Left renal pelvis (tissue), 4 donors: ENCODE measurements around the gene NXN. TPM values are rescaled to one million over a fixed set of nuclear protein-coding genes. Genes with fewer than 3 reads are reported as not detected.
A peak's percentile ranks its signal among the peaks of the same experiment; 100 is the strongest.
"Not testable (repeated sequence)": the region's sequence is repeated elsewhere in the genome, so short reads cannot be mapped to it uniquely, and the experiment has no call there.

Experiments used
- DNase-seq, 4 donors: peaks; one replicate each; pipeline ENCODE4 v3.0.0-alpha.2; 2013; ENCODE audit warnings: low read depth in 4 of 4, low spot score in 3 of 4
- polyA plus RNA-seq, 4 donors: library from polyadenylated mRNA; unstranded; fragments of 120-200 nt; gene quantifications; one replicate each; pipeline ENCODE4 v1.2.1, GENCODE V29; 2013; ENCODE audit not compliant: insufficient read length in 4 of 4

Gene NXN
- polyA plus RNA-seq, 4 donors: 18.1 to 38.8 (median 35.3) TPM

DNA sequence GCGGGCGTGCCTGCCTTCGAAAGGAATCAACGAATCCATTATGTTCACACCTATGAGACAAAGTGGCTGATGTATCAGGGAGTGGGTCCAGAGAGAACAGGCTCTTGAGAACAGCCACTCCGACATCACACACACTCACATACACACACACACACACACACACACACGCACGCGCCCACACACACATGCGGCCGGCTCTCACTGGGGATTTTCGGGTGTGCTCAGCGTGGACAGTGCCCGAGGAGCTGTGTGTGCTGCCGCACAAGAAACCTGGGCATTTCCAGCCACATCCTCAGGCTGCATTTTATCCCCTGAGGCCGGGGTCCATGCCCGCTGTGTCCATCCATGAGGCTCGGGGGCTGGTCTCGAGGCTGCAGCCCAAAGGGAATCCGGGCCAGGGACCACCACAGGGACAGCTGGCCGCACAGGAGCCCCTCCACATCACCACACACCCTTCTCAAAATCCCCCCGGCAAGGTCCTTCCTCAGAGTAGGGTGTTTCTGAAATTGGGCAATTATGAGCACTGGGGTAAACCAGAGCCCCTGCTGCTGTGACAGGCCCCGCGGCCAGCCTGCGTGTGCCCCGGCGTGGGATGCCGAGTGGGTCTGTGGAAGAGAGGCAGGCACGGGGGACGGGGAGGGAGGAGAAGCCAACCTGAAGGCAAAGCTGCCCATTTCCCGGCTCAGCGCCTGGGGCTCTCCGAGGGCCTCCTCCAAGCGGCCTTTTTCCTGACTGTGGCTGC is 172.6 kb downstream of the NXN start:
- no peak for DNase-seq

DNA sequence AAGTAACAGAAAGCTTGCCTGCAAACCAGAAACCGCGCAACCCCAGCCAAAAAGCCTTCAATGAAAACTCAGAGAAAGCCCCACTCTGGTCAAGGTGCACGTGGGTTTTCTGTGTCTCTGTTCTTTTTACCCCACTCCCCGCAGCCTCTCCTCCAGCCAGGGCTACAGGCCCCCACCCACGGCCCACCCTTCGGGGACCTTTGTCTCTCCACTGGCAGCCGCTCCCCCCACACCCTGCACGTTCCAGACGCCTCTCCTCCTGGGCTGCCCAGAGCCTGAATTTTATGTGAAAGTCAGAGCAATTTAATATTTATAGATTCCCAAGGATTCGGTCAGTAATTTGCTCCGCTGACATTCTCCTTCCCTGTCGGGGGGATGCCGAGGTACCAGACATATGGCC is 173.2 kb downstream of the NXN start:
- no peak for DNase-seq

DNA sequence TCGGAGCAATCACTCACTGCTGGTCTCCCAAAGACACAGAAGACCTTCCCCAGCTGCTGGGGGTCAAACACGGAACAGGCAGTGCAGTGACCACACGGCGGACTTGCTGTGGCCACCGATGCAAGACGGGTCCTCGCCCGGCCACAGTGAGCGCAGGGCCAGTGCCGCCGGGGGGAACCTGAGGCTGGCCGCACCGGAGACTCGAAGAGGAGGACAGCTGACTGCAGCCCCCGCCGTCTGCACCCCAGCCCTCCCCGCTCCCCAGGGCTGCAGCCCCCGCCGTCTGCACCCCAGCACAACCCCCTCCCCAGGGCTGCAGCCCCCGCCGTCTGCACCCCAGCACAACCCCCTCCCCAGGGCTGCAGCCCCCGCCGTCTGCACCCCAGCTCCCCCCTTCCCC is 173.7 kb downstream of the NXN start:
- DNase-seq: not testable (repeated sequence)

DNA sequence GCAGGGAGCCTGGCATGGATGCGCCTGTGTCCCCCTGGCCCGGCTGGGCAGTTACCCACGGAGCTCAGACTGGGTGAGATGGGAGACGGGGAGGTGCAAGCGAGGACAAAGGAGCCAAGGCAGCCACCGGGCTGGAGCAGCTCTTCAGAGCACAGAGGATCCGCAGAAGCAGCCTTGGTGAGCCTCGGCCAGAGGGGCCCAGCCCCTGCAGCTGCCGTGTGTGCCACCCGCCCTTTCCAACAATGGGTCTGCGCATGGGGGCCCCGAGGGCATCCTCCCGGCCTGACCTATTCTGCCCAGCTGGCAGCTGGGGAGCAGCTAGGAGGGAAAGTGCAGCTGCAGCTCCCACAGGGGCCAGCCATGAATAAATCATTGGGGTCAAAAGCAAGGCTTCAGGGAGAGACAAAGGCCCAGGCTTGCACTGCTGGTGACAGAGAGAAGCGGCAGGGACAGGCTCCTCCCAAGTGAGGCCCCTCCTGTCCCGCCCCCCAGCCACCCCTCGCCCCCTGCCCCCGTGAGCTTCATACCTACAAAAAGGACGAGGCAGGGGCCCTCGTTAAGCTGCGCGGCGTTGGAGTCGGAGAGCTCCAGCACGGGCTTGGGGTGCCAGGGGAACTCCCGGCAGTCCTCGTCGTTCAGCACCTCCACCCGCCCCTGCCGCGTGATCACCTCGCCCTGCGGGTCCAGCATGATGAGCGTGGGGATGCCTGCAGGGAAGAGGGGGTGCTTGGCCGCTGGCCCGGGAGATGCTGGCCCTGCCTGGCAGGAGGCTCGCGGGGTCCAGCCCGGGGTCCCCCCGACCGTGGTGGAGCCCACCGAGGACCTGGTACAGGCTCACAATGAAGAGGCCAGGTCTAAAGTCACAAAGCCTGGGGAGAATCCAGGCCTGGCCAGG is 174.8 kb downstream of the NXN start:
- DNase-seq: no peak

DNA sequence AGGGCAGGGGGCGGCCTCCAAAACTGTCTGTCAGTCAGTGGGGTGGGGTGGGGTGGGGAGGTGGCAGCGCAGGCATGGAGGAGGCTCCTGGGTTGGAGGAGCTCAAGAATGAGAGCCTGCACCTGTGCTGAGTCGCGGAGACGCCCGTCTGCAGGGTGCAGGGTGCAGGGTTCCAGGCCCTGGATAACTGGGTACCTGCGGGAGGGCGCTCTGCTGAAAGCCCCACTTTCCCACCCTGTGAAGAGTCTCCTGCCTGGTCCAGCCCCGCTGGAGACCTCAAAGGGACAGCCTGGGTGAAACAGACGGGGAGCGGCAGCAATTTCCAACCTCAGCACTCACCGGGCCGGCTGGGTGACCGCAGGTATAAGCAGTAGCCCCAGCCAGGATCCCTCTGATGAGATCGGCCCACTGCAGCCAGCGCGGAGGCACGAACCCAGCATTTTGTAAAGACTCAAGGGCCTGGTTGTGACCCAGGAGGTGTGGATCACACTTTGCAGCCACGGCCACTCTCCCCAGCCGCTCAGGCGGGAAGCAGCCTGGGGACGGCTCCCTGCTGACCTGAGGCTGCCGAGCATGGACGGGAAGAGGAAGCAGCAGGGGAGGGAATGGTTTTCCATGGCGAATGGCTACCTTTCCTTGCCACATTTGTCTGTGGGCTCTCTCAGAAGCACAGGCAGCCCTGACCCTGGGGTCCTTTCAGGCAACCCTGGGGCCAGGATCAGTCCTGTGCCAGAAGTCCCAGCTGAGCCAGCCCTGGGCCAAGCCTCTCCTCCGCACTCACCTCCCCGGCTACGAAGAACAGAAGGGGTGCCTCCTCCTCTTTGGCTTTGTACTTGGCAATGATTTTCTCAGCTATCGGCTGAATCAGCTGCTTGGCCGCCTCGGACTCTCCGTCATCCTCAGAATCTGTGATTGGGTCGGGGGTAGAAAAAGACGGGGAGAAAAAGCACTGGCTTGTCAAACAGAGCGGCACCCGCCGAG is 176.4 kb downstream of the NXN start:
- no peak for DNase-seq

DNA sequence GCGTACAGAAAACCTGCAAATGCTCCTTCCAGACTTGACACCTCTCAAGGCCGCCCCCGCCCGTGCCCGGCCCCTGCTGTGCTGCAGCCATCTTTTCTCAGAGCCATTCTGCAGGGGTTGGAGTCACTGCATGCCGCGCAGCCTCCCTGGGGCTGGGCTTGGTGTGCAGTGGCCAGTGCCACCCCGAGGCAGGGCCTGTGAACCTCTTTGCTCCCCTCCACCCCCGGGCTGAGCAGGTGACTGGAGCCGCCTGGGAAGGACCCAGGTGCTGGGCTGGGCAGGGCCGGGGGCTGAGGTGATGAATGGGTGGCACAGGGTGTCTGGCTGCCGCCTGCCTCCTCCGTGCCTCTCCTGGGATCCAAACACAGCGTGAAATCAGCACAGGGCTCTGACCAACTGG is 177.1 kb downstream of the NXN start:
- no peak for DNase-seq

DNA sequence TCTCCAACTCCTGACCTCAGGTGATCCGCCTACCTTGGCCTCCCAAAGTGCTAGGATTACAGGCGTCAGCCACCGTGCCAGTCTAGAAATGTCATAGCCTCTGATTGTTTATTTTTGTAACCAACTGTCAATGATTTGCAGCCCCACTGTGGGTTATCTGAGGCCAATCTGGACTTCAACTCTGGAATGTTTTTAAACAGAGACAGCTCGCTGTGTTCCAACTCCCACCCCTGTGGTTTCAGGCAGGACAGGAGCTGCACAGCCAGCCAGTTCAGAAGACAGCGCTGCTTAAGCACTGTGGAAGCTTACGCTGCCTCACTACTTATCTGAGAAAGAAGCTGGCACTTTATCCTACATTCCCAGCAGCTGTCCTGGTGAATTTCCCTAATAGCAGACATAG is 177.9 kb downstream of the NXN start:
- DNase-seq: no peak

DNA sequence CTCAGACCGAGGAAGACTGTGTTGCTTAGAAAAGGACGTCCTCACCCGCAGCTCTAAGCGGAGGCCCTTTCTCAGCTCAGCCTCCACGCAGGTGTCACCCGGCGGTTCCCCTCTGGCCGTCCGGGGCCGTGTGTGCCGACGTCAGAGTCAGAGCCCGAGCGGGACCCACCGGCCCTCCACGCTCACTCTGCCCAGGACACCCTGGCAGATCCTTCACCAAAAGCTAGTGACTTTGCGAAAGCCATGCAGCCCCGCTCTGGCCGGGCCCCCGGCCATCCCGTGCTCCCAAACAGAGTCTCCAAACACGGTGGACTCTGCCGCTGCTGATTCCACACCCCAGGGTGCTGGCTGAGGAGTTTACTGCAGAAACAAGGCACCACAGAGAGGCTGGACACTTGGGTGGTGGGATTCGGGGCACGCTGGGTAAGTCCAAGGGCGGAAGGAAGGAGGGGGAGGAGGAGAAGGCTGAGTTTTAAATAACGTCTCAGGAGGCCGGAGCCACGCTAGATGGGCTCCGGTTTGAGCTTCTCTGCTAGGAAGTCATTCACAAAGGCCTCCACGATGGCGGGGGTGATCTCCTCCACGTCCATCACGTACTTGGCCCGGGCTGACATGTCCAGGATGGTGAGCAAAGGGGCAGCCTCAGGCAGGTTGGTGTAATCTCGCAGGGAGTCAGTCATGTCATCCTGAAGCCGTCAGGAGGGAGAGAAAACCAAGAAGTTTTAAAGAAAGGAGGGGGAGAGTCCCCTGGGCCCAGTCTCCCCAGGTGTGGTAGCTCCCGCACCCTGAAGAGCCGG is 178.9 kb downstream of the NXN start:
- DNase-seq: no peak

DNA sequence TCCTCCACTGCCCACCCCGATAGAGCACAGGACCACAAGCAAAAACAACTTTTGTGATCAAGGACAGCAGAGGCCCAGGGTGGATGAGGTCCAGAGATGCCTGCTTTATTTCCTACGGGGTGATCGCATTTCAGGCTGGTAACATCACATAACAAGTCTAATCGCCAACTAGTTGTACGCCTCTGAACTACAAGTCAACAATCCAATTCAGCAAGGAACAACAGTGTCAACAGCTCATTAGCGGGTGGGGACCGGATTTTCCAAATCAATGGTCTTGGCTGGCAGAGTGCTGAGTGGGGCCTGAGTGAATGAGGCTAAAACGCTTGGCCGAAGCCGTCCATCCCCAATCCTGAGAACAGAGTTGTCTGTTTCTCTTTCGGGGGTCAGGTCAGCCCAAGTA is 180.3 kb downstream of the NXN start:
- DNase-seq: no peak

DNA sequence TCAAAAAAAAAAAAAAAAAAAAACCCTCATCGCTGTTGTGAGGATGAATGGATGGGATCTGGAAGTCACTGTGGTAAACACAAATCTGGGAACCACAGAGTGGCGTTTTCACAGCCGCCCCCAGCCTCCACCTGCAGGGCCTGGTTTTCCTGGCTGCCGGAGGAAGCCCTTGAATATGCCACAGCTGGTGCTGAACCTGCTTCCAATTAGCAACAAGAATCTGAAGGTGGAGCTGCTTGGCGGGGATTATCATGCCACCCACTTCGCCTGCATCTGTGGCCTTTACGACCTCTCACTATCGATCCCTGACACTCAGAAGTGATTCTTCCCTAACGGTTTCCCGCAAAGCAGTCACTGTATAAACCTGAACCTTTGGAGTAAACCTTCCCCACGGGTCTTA is 181.3 kb downstream of the NXN start:
- no peak for DNase-seq

DNA sequence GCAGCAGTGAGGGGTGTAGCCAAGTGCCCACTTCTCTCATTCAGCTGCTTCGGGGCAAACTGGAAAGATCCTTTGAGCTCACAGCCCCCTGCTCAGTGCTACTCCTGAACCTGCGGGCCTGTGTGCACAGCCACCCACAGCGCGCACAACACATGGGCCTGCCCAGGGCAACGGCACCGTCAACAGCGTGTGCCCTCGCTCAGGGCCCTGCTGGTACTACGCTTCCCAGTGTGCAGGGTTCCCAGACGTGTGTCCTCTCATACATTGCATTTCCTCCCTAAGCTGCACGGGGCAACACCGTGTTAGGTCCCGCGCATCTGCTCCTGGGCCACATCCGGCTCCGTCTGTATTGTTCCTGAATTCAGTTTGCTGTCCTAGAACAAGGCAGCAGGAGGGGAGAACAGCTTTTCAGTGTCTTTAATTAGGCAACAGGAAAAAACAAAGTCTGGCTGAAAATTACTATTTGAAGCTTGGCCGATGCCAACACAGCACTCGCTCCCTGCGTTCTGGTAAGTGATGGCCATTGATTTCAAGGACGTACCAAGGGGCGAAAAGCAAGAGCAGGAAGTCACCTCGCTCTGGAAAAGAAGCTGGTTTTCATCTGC is 182.2 kb downstream of the NXN start:
- DNase-seq: no peak

DNA sequence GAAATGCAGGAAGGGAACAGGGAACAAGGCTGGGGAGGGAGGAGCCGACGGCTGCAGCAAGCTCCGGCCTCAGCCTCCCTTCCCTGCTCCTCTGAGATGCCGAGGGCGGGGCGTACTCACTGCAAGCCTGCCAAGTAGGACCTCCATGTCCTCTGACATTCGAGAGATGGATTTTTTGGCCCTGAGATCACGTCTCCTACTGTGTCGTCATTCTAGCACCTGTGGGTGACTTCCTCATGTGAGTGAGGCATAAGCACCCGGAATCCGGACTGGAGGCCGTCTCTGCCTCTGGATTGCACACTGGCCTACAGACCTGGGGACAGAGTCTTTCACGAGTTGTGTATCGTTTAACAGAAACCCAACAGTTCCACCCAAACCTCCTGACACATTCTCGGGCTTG is 183.0 kb downstream of the NXN start:
- no peak for DNase-seq

DNA sequence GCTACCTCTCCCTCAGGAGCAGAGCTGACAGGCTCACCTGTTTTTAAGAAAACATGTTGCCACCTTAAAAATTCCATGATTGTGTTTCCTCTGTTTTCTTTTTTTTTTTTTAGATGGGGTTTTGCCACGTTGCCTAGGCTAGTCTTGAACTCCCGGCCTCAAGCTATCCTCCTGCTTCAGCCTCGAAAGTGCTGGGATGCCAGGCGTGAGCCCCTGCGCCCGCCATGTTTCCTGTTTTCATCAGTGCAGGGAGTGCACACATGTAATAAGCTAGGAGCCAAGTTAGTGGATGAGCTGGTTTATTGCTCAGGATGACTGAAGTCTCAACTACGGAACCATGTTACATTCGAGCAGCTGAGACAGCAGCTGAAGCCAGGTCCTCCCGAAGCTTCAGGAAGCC is 183.9 kb downstream of the NXN start:
- no peak for DNase-seq

DNA sequence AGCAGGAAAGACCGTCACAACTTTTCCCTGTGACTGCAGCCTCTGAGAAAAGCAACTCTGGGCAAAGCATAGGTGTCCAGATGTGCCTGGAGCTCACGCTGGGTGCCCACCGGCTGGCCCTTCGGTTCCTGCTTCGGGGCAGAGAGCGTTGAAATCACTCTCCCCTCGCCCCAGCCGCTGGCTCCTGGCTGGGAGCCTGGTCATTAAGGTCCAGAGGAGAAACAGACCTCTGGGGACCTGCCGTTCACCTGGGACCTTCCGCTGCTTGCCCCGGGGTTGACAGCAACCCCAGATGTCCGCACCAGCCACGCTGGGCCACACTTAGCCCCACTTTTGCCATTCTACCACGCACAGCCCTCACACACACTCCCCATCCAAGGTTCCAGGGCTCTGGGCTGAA is 184.3 kb downstream of the NXN start:
- no peak for DNase-seq

DNA sequence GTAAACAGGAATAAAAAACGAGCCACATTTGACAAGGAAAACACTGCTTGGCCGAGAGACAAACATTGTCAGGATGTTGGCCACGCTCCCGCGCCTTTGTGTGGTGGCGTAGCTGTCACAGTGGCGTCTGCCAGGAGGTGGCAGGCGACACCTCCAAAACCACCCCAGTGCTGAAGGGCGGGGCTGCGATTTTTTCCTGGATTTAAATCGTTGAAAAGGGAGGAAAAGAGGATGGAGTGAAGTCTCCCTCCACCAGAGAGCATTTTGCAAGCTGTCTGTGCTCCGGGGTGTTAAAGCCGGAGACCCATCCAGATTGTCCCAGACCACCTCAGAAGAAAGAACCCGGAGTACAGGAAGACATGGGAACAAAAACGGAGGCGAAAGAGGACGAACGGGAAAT is 184.7 kb downstream of the NXN start:
- DNase-seq: peak in 3 of 4 donors; percentile 67 to 69 (median 68)

DNA sequence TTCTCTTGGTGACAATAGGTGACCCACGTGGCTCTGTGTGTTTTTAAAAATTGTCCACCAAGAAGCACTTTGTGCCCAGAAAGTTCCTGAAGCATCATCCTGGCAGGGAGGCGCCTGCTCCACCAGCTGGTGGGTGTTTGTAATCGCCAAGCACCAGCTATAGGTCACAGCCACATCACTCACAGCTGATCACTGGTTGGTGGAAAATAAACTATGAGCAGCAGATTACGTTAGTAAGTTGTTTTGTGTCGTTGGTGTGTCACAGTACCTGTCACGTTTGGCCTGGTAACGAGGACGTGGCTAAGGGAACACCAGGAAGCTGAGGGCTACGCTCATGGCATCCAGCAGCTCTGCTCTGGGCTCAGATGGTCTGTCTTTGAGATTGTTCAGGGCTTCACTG is 187.3 kb downstream of the NXN start:
- no peak for DNase-seq

DNA sequence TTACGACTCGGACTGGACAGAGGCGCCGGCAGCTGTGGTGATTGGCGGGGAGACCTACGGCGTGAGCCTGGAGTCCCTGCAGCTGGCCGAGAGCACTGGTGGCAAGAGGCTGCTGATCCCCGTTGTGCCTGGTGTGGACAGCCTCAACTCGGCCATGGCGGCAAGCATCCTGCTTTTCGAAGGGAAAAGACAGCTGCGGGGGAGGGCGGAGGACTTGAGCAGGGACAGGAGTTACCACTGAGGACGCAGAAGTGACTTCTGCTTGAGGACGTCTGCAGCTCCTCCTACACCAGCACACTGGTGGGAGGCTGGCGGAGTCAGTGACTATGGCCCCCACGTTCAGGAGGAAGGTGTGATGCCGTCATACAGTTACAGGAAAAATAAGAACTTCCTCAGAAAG is 187.7 kb downstream of the NXN start:
- no peak for DNase-seq

DNA sequence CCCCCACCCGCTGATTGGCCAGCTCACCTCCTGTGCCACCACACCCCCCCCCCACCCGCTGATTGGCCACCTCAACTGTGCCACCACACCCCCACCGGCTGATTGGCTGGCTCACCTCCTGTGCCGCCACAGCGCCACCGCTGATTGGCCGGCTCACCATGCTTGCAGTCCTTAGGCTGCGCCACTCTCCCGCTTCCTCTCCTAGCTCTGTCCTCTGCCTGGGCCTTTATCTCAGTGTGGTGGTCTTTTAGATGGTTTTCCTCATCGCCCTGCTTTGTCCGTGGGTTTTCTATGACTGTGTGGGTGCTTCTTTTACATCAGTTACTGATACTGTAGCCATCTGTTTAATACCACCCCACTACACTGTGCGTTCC is 188.7 kb downstream of the NXN start:
- DNase-seq: not testable (repeated sequence)
